Measurements from ENCODE around the gene GAPDHS. TPM values are rescaled to one million over a fixed set of nuclear protein-coding genes. Genes with fewer than 3 reads are reported as not detected.

GAPDHS gene
- total RNA-seq, 1 donor from 2014 or later = not detected

DNA sequence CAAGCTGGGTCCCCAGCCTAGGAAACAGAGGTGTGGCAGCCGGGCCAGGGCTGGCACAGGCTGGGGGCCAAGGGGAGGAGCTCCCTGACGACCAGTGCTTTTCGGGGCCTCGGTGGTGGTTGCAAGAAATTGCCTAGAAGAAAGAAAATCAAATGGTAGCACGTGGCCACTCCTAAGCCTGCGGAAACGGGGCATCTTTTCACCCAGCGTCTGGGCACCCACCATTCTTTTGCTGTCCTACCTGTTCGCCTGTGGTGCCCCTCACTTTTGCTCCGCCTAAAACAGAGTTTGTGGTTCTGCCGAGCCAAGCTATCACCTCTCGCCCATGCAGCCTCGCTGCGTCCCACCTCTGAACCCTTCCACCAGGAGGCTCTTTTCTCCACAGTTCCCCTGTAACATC is 35.9 kb upstream of the GAPDHS start:
- H3K4me1 Mint-ChIP-seq (ENCODE audit: unreplicated experiment) = no peaks in the 10 kb centered on the region
- H3K4me3 Mint-ChIP-seq (ENCODE audit: unreplicated experiment) = no peak overlapping the region
- TF ChIP-seq, protein P1, sequence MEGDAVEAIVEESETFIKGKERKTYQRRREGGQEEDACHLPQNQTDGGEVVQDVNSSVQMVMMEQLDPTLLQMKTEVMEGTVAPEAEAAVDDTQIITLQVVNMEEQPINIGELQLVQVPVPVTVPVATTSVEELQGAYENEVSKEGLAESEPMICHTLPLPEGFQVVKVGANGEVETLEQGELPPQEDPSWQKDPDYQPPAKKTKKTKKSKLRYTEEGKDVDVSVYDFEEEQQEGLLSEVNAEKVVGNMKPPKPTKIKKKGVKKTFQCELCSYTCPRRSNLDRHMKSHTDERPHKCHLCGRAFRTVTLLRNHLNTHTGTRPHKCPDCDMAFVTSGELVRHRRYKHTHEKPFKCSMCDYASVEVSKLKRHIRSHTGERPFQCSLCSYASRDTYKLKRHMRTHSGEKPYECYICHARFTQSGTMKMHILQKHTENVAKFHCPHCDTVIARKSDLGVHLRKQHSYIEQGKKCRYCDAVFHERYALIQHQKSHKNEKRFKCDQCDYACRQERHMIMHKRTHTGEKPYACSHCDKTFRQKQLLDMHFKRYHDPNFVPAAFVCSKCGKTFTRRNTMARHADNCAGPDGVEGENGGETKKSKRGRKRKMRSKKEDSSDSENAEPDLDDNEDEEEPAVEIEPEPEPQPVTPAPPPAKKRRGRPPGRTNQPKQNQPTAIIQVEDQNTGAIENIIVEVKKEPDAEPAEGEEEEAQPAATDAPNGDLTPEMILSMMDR (IDR thresholded peaks at IDR 0.05; ENCODE audit: unreplicated experiment) = no peak
- H3K9me3 Mint-ChIP-seq (ENCODE audit: unreplicated experiment) = no peaks in the 10 kb centered on the region
- H3K27me3 Mint-ChIP-seq (ENCODE audit: unreplicated experiment) = no peaks in the 10 kb centered on the region
- no peak overlapping the region for H3K27ac Mint-ChIP-seq (ENCODE audit: unreplicated experiment)
- no peak for DNase-seq (ENCODE audit: low spot score)
- H3K36me3 Mint-ChIP-seq (ENCODE audit: low read depth, unreplicated experiment) = peaks cover 16% of the 10 kb centered on the region

DNA sequence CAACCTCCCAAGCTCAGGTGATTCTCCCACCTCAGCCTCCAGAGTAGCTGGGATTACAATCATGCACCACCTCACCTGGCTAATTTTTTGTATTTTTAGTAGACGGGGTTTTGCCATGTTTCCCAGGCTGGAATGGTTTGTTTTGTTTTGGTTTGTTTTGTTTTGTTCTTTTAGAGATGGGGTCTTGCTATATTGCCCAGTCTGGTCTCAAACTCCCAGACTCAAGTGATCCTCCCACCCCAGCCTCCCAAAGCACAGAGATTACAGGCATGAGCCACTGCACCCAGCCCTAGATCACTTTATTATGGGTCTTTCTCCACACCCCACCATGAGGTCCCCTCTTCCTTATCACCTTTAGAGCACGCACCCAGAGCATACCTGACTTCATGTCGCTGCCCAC is 35.0 kb upstream of the GAPDHS start:
- H3K27ac Mint-ChIP-seq (ENCODE audit: unreplicated experiment) = no peak overlapping the region
- TF ChIP-seq, protein P1 (IDR thresholded peaks at IDR 0.05; ENCODE audit: unreplicated experiment) = no peak
- H3K27me3 Mint-ChIP-seq (ENCODE audit: unreplicated experiment) = no peaks in the 10 kb centered on the region
- no peak overlapping the region for H3K4me3 Mint-ChIP-seq (ENCODE audit: unreplicated experiment)
- peaks cover 19% of the 10 kb centered on the region for H3K36me3 Mint-ChIP-seq (ENCODE audit: low read depth, unreplicated experiment)
- DNase-seq (ENCODE audit: low spot score) = no peak
- H3K4me1 Mint-ChIP-seq (ENCODE audit: unreplicated experiment) = no peaks in the 10 kb centered on the region
- H3K9me3 Mint-ChIP-seq (ENCODE audit: unreplicated experiment) = no peaks in the 10 kb centered on the region

DNA sequence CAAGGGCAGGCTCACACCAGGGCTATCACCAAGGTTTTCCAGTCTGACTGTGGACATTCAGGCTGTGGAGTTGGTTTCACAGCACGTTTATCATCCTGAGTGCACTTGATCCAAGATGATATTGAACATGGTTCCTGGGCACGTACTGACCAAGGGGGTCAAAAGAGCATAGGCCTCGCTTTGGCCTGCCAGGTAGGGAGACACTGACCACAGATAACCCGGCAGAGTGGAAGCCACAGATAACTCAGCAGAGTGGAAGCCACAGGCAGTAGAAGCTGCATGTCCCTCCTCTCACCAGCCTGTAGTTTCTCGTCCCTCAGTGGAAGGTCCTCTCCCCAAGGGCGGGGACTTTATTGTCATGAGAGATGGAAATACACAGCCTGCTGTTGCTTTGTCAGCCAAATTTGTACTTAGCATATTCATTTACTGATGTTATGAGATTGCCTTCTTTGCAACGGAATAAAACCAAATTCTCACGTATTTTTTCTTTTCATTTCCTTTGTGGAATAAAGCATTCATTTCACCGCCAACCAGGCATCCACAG is 34.2 kb upstream of the GAPDHS start:
- Mint-ChIP-seq H3K27me3 (ENCODE audit: unreplicated experiment) (no peaks in the 10 kb centered on the region), H3K4me3 (ENCODE audit: unreplicated experiment) (no peak overlapping the region), H3K4me1 (ENCODE audit: unreplicated experiment) (no peaks in the 10 kb centered on the region), H3K27ac (ENCODE audit: unreplicated experiment) (no peak overlapping the region), H3K9me3 (ENCODE audit: unreplicated experiment) (no peaks in the 10 kb centered on the region), H3K36me3 (ENCODE audit: low read depth, unreplicated experiment) (peaks cover 19% of the 10 kb centered on the region)
- TF ChIP-seq, protein P1 (IDR thresholded peaks at IDR 0.05; ENCODE audit: unreplicated experiment) = no peak
- DNase-seq (ENCODE audit: low spot score) = no peak

DNA sequence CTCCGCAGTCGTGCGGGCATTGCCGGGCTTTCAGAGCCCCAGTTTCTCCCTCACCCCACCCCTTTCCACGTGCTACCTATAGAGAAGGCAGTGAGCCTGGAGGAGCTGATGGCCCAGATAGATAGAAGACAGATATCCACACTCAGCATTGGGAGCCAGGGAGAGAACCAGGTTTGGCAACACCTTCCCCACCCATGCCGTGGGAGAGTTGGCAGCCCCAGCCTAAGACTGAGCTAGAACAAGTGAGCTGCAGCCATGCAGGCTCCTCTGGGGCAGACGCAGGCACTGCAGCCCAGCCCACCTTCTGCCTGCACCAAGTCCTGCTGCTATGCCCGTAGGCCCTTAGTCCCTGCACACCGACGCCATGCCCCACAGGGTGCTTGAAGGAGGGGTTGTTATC is 32.6 kb upstream of the GAPDHS start:
- no peaks in the 10 kb centered on the region for H3K4me1 Mint-ChIP-seq (ENCODE audit: unreplicated experiment)
- H3K36me3 Mint-ChIP-seq (ENCODE audit: low read depth, unreplicated experiment) = peaks cover 19% of the 10 kb centered on the region
- H3K27ac Mint-ChIP-seq (ENCODE audit: unreplicated experiment) = no peak overlapping the region
- no peaks in the 10 kb centered on the region for H3K9me3 Mint-ChIP-seq (ENCODE audit: unreplicated experiment)
- TF ChIP-seq, protein P1 (IDR thresholded peaks at IDR 0.05; ENCODE audit: unreplicated experiment) = no peak
- H3K4me3 Mint-ChIP-seq (ENCODE audit: unreplicated experiment) = no peak overlapping the region
- no peak for DNase-seq (ENCODE audit: low spot score)
- H3K27me3 Mint-ChIP-seq (ENCODE audit: unreplicated experiment) = no peaks in the 10 kb centered on the region

DNA sequence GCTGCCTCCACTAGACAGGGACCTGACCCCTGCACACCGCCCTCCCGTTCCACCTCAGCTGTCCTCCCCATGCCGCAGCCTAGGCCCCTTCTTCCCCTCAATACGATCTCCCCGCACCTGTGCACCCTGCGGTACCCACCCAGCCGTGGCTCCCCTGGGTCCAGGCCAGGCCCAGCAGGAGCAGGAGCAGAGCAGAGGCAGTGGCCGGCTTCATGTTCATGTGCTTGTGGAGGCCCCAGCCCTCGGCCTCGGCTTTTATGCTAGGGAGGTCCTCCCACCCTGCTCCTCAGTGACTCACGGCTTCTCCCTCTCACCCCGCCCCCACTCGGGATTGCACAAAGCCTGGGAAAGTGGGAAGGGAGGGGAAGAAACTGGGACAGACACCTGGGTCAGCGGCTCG is 31.6 kb upstream of the GAPDHS start:
- Mint-ChIP-seq H3K4me3 (ENCODE audit: unreplicated experiment) (no peak overlapping the region), H3K9me3 (ENCODE audit: unreplicated experiment) (no peaks in the 10 kb centered on the region), H3K4me1 (ENCODE audit: unreplicated experiment) (no peaks in the 10 kb centered on the region), H3K36me3 (ENCODE audit: low read depth, unreplicated experiment) (peaks cover 24% of the 10 kb centered on the region), H3K27ac (ENCODE audit: unreplicated experiment) (no peak overlapping the region), H3K27me3 (ENCODE audit: unreplicated experiment) (peaks cover 2% of the 10 kb centered on the region)
- DNase-seq (ENCODE audit: low spot score) = no peak
- TF ChIP-seq, protein P1 (IDR thresholded peaks at IDR 0.05; ENCODE audit: unreplicated experiment) = no peak

Data from endothelial cell (in vitro differentiated cells).